ENCODE data around the gene CTPS2. TPM values are rescaled to one million over a fixed set of nuclear protein-coding genes. Genes with fewer than 3 reads are reported as not detected.

CTPS2 gene
- polyA plus RNA-seq, 1 donor: 43.4 TPM

- H3K4me1 ChIP-seq (ENCODE audit: control insufficient read depth, insufficient read depth, low read length): no peaks in the 10 kb centered on the region
- no peak overlapping the region for H3K27ac ChIP-seq (ENCODE audit: low read length)
- H3K4me3 ChIP-seq (ENCODE audit: low read length): no peak overlapping the region
- no peaks in the 10 kb centered on the region for H3K27me3 ChIP-seq (ENCODE audit: control insufficient read depth, insufficient read depth, low read length)
- WGBS (ENCODE audit: insufficient coverage, low lambda C conversion rate): no CpG with 5 or more reads among the region's 10 CpGs
- peaks cover 42% of the 10 kb centered on the region for H3K36me3 ChIP-seq (ENCODE audit: control insufficient read depth, insufficient read depth, low read length)
- no peaks in the 10 kb centered on the region for H3K9me3 ChIP-seq (ENCODE audit: control insufficient read depth, low read depth, low read length)
- peak in 1 of 2 donors; percentile 12 for DNase-seq
Measured at GRCh38 chrX:16695079-16695676, 17.3 kb downstream of the CTPS2 start.

GRCh38 chrX:16687514-16687913 lies 25.0 kb downstream of the CTPS2 start:
- no peak overlapping the region for H3K4me3 ChIP-seq (ENCODE audit: low read length)
- H3K4me1 ChIP-seq (ENCODE audit: control insufficient read depth, insufficient read depth, low read length): no peaks in the 10 kb centered on the region
- no peak overlapping the region for H3K27ac ChIP-seq (ENCODE audit: low read length)
- no peaks in the 10 kb centered on the region for H3K9me3 ChIP-seq (ENCODE audit: control insufficient read depth, low read depth, low read length)
- no CpG with 5 or more reads among the region's 3 CpGs for WGBS (ENCODE audit: insufficient coverage, low lambda C conversion rate)
- no peaks in the 10 kb centered on the region for H3K27me3 ChIP-seq (ENCODE audit: control insufficient read depth, insufficient read depth, low read length)
- DNase-seq: no peak
- H3K36me3 ChIP-seq (ENCODE audit: control insufficient read depth, insufficient read depth, low read length): peaks cover 29% of the 10 kb centered on the region

GRCh38 chrX:16683007-16683664 lies 29.3 kb downstream of the CTPS2 start:
- Histone ChIP-seq H3K4me1 (ENCODE audit: control insufficient read depth, insufficient read depth, low read length) (no peaks in the 10 kb centered on the region), H3K4me3 (ENCODE audit: low read length) (no peak overlapping the region), H3K36me3 (ENCODE audit: control insufficient read depth, insufficient read depth, low read length) (peaks cover 25% of the 10 kb centered on the region), H3K27me3 (ENCODE audit: control insufficient read depth, insufficient read depth, low read length) (no peaks in the 10 kb centered on the region), H3K9me3 (ENCODE audit: control insufficient read depth, low read depth, low read length) (no peaks in the 10 kb centered on the region), H3K27ac (ENCODE audit: low read length) (no peak overlapping the region)
- WGBS (ENCODE audit: insufficient coverage, low lambda C conversion rate): no CpG with 5 or more reads among the region's 7 CpGs
- DNase-seq: no peak

GRCh38 chrX:16678689-16679088 lies 33.8 kb downstream of the CTPS2 start:
- no peak overlapping the region for H3K27ac ChIP-seq (ENCODE audit: low read length)
- H3K36me3 ChIP-seq (ENCODE audit: control insufficient read depth, insufficient read depth, low read length): peaks cover 26% of the 10 kb centered on the region
- no CpG with 5 or more reads among the region's 11 CpGs for WGBS (ENCODE audit: insufficient coverage, low lambda C conversion rate)
- H3K27me3 ChIP-seq (ENCODE audit: control insufficient read depth, insufficient read depth, low read length): no peaks in the 10 kb centered on the region
- H3K4me3 ChIP-seq (ENCODE audit: low read length): no peak overlapping the region
- no peak for DNase-seq
- H3K9me3 ChIP-seq (ENCODE audit: control insufficient read depth, low read depth, low read length): no peaks in the 10 kb centered on the region
- H3K4me1 ChIP-seq (ENCODE audit: control insufficient read depth, insufficient read depth, low read length): no peaks in the 10 kb centered on the region

- DNase-seq: peak in 1 of 2 donors; percentile 26
Measured at GRCh38 chrX:16671005-16671404, 41.5 kb downstream of the CTPS2 start.

GRCh38 chrX:16666541-16666940 lies 45.9 kb downstream of the CTPS2 start:
- H3K9me3 ChIP-seq (ENCODE audit: control insufficient read depth, low read depth, low read length): no peaks in the 10 kb centered on the region
- no peak overlapping the region for H3K27ac ChIP-seq (ENCODE audit: low read length)
- DNase-seq: no peak
- no CpG with 5 or more reads among the region's 4 CpGs for WGBS (ENCODE audit: insufficient coverage, low lambda C conversion rate)
- H3K27me3 ChIP-seq (ENCODE audit: control insufficient read depth, insufficient read depth, low read length): no peaks in the 10 kb centered on the region
- no peak overlapping the region for H3K4me3 ChIP-seq (ENCODE audit: low read length)
- peaks cover 25% of the 10 kb centered on the region for H3K36me3 ChIP-seq (ENCODE audit: control insufficient read depth, insufficient read depth, low read length)
- no peaks in the 10 kb centered on the region for H3K4me1 ChIP-seq (ENCODE audit: control insufficient read depth, insufficient read depth, low read length)

More at GRCh38 chrX:16671005-16671404, 41.5 kb downstream of the CTPS2 start:
- no peaks in the 10 kb centered on the region for H3K27me3 ChIP-seq (ENCODE audit: control insufficient read depth, insufficient read depth, low read length)
- H3K27ac ChIP-seq (ENCODE audit: low read length): no peak overlapping the region
- no peaks in the 10 kb centered on the region for H3K4me1 ChIP-seq (ENCODE audit: control insufficient read depth, insufficient read depth, low read length)
- H3K4me3 ChIP-seq (ENCODE audit: low read length): no peak overlapping the region
- no peaks in the 10 kb centered on the region for H3K9me3 ChIP-seq (ENCODE audit: control insufficient read depth, low read depth, low read length)
- H3K36me3 ChIP-seq (ENCODE audit: control insufficient read depth, insufficient read depth, low read length): peaks cover 21% of the 10 kb centered on the region

GRCh38 chrX:16665089-16665488 lies 47.4 kb downstream of the CTPS2 start:
- DNase-seq: no peak

GRCh38 chrX:16664626-16665025 lies 47.8 kb downstream of the CTPS2 start:
- DNase-seq: no peak
- H3K9me3 ChIP-seq (ENCODE audit: control insufficient read depth, low read depth, low read length): no peaks in the 10 kb centered on the region
- H3K4me1 ChIP-seq (ENCODE audit: control insufficient read depth, insufficient read depth, low read length): no peaks in the 10 kb centered on the region
- H3K4me3 ChIP-seq (ENCODE audit: low read length): no peak overlapping the region
- no peak overlapping the region for H3K27ac ChIP-seq (ENCODE audit: low read length)
- no CpG with 5 or more reads among the region's 2 CpGs for WGBS (ENCODE audit: insufficient coverage, low lambda C conversion rate)
- H3K36me3 ChIP-seq (ENCODE audit: control insufficient read depth, insufficient read depth, low read length): peaks cover 20% of the 10 kb centered on the region
- H3K27me3 ChIP-seq (ENCODE audit: control insufficient read depth, insufficient read depth, low read length): no peaks in the 10 kb centered on the region

More at GRCh38 chrX:16665089-16665488, 47.4 kb downstream of the CTPS2 start:
- peaks cover 22% of the 10 kb centered on the region for H3K36me3 ChIP-seq (ENCODE audit: control insufficient read depth, insufficient read depth, low read length)
- no peaks in the 10 kb centered on the region for H3K4me1 ChIP-seq (ENCODE audit: control insufficient read depth, insufficient read depth, low read length)
- no peaks in the 10 kb centered on the region for H3K9me3 ChIP-seq (ENCODE audit: control insufficient read depth, low read depth, low read length)
- no peaks in the 10 kb centered on the region for H3K27me3 ChIP-seq (ENCODE audit: control insufficient read depth, insufficient read depth, low read length)
- H3K4me3 ChIP-seq (ENCODE audit: low read length): no peak overlapping the region
- 100% methylated on average over 1 of the region's 2 CpGs for WGBS (ENCODE audit: insufficient coverage, low lambda C conversion rate)
- no peak overlapping the region for H3K27ac ChIP-seq (ENCODE audit: low read length)

- Histone ChIP-seq H3K4me3 (ENCODE audit: low read length) (no peak overlapping the region), H3K27ac (ENCODE audit: low read length) (no peak overlapping the region), H3K4me1 (ENCODE audit: control insufficient read depth, insufficient read depth, low read length) (no peaks in the 10 kb centered on the region), H3K36me3 (ENCODE audit: control insufficient read depth, insufficient read depth, low read length) (peaks cover 17% of the 10 kb centered on the region), H3K27me3 (ENCODE audit: control insufficient read depth, insufficient read depth, low read length) (no peaks in the 10 kb centered on the region), H3K9me3 (ENCODE audit: control insufficient read depth, low read depth, low read length) (no peaks in the 10 kb centered on the region)
- WGBS (ENCODE audit: insufficient coverage, low lambda C conversion rate): no CpG with 5 or more reads among the region's 5 CpGs
- no peak for DNase-seq
Measured at GRCh38 chrX:16664074-16664473, 48.4 kb downstream of the CTPS2 start.

GRCh38 chrX:16662402-16662801 lies 50.1 kb downstream of the CTPS2 start:
- peaks cover 11% of the 10 kb centered on the region for H3K36me3 ChIP-seq (ENCODE audit: control insufficient read depth, insufficient read depth, low read length)
- H3K4me1 ChIP-seq (ENCODE audit: control insufficient read depth, insufficient read depth, low read length): no peaks in the 10 kb centered on the region
- no peak for DNase-seq
- H3K27me3 ChIP-seq (ENCODE audit: control insufficient read depth, insufficient read depth, low read length): no peaks in the 10 kb centered on the region
- H3K27ac ChIP-seq (ENCODE audit: low read length): no peak overlapping the region
- WGBS (ENCODE audit: insufficient coverage, low lambda C conversion rate): no CpG with 5 or more reads among the region's 2 CpGs
- H3K9me3 ChIP-seq (ENCODE audit: control insufficient read depth, low read depth, low read length): no peaks in the 10 kb centered on the region
- H3K4me3 ChIP-seq (ENCODE audit: low read length): no peak overlapping the region

- Histone ChIP-seq H3K36me3 (ENCODE audit: control insufficient read depth, insufficient read depth, low read length) (peaks cover 11% of the 10 kb centered on the region), H3K27me3 (ENCODE audit: control insufficient read depth, insufficient read depth, low read length) (no peaks in the 10 kb centered on the region), H3K4me1 (ENCODE audit: control insufficient read depth, insufficient read depth, low read length) (no peaks in the 10 kb centered on the region), H3K4me3 (ENCODE audit: low read length) (no peak overlapping the region), H3K9me3 (ENCODE audit: control insufficient read depth, low read depth, low read length) (no peaks in the 10 kb centered on the region), H3K27ac (ENCODE audit: low read length) (no peak overlapping the region)
- no peak for DNase-seq
- 100% methylated on average over 1 of the region's 2 CpGs for WGBS (ENCODE audit: insufficient coverage, low lambda C conversion rate)
Measured at GRCh38 chrX:16661495-16661894, 51.0 kb downstream of the CTPS2 start.
